NCI-H748 treated with DMSO at 0.1 percent for 48 hours (cell line): Measurements from ENCODE around the gene DGKE.
A peak's percentile ranks its signal among the peaks of the same experiment; 100 is the strongest.

Experiments used
- DNase-seq: peaks from one replicate; lab custom pipeline; 2025; lab: John Stamatoyannopoulos, UW

The DGKE gene

DNA sequence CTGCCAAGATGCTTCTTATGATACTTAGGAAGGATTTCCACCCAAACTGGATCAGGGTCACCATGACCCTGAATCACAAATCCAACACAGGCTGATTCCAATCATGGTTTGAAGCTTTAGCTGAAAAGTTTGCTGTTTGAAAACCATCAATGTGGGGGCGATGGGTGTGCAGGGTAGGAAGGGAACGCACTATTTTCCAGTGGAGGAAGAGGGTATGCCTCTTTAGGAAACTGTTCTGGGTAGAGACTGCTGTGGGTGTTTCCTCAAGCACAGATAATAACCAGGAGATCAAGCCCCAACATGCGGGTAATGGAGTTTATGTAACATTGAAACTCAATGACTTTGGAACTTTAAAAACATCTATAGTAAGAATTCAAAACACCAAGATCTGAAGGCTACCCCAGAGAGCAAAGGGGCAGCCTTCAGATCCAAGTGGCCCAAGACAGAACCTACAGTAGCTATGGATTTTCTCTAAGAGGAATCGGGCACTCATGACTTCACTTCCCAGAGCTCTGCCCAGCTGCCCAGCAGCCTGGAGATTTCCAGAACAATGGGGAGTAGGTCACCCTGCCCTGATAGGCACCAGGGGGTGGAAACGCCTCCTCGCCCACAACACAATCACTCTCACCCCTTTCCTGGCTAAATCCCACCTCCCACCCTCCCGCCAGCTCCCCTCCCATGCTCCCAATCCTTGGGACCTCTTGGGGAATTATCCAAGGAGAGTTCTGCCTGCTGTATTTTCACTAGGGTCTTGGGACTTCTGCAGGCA is 57.1 kb downstream of the DGKE start:
- DNase-seq: no peak

- DNase-seq: no peak
These were observed 57.8 kb downstream of the DGKE start for GRCh38 chr17:56891751-56892150.

DNA sequence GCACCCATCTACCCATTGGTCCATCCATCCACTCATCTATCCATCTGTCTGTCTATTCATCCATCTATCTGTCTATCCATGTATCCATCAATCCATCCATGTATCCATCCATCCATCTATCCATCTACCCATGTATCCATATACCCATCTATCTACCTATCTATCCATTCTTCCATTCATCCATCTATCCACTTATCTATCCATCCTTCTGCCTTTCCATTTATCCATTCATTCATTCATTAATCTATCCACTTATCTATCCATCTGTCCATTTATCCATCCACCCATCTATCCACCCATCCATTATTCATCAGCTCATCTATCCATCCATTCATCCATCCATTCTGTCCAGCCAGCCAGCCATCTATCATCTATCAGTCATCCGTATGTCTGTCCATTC is 58.4 kb downstream of the DGKE start:
- no peak for DNase-seq

DNA sequence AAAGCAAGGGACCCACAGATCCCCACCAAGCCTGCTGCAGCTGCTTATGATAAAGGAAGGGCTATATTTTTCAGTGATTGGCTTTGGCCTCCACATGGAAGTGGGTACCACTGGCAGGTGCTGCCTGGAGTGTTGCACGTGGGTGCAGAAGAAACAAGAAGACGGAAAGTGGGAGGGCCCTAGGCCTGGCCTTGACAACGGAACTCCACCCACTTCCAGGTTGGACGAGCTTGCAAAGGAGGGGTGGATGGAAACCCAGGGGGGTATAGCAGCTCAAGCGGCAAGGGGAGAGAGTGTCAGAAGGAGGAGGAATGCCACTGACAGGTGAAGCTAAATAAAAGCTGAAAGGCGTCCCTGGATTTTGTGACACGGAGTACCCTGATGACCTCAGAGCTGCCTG is 59.6 kb downstream of the DGKE start:
- no peak for DNase-seq

DNA sequence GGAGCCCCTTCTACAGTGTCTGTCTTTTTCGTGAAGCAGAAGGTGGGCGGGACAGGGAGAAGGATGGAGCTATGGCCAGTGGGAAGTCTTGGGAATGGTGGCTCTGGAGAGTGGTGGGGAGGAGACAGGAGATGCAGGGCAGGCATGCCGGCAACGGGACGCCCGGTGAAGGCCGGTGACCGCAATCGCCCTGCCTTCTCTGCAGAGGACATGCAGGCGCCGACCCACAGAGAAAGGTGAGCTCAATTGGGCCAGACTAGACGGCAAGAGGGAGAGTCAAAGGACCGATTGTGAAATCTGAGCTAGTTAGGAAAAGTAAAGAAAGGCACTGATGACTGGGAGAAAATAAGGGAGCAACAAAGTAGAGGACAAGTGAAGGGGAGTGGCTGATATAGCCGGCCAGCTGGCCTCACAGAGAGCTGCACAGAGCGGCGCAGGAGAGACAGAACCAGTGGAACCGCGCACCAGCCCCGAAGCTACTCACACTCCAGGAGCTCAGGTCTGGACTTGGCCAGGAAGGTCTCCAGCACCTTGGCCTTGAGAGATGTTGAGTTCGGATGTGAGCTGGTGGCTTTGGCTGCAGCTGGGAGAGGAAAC is 61.0 kb downstream of the DGKE start:
- DNase-seq: no peak

DNA sequence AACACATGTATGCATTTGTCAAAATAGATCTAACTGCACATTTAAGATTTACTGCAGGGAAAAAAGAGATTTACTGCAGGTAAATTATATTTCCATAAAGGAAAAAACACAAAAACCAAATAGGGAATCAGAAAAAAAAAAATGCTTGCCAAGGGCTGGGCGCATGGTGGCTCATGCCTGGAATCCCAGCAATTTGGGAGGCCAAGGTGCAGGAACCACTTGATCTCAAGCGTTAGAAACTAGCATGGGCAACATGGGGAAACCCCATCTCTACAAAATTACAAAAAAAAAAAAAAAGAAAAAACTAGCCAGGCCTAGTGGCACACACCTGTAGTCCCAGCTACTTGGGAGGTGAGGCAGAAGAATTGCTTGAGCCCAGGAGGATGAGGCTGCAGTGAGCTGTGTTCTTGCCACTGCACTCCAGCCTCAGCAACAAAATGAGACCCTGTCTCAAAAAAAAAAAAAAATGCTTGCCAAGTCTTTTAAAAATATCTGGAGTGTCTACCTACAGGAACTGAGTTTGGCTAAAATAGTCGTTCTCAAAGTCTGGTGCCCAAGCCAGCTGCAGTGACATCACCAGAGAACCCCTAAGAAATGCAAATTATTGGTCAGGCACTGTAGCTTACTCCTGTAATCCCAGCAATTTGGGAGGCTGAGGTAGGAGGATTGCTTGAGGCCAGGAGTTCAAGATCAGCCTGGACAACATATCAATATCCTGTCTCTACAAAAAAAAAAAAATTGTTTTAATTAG is 62.4 kb downstream of the DGKE start:
- DNase-seq: no peak

DNA sequence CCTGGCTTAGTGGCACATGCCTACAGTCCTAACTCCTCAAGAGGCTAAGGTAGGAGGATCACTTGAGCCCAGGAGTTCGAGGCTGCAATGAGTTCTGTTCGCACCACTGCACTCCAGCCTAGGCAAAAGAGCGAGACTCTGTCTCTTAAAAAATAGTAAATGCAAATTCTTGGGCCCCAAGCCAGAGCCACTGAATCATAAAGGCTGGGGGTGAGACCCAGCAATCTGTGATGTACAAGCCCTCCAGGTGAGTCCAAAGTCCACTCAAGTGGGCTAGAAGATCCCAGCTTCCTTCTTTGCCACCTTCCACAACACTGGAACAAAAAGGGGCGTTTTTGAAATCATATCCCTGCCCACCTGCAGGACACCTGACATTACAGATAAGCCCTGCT is 63.0 kb downstream of the DGKE start:
- no peak for DNase-seq

GRCh38 chr17:56897646-56898424 is 63.9 kb downstream of the DGKE start:
- no peak for DNase-seq

DNA sequence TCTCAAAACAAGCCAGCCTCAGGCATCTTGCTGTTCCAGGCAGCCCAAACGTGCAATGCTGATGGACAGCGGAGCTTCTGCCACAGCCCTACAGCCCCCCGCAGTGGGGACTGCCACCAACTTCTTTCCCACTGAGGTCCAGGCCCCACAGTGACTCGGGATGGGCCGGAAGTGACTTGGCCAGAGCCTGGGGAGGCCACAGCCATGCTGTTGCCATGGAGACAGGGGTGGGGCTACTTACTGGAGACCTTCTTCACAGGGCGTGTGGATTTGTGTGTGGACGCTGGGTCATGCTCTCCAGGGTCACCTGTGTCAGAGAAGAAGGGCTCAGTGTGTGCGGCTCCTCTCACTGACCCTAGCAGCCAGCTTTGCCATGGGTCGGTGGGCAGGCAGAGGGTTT is 64.9 kb downstream of the DGKE start:
- no peak for DNase-seq

- DNase-seq: no peak
These were observed 65.5 kb downstream of the DGKE start for GRCh38 chr17:56899403-56899802.

GRCh38 chr17:56902348-56902747 is 68.4 kb downstream of the DGKE start:
- no peak for DNase-seq

- no peak for DNase-seq
These were observed 69.6 kb downstream of the DGKE start for GRCh38 chr17:56903560-56903959.

GRCh38 chr17:56908001-56908542 is 74.1 kb downstream of the DGKE start:
- DNase-seq: no peak

- DNase-seq: no peak
These were observed 76.0 kb downstream of the DGKE start for GRCh38 chr17:56909742-56910508.

- DNase-seq: no peak
These were observed 76.7 kb downstream of the DGKE start for GRCh38 chr17:56910509-56911235.

GRCh38 chr17:56912105-56912999 is 78.4 kb downstream of the DGKE start:
- DNase-seq: no peak

DNA sequence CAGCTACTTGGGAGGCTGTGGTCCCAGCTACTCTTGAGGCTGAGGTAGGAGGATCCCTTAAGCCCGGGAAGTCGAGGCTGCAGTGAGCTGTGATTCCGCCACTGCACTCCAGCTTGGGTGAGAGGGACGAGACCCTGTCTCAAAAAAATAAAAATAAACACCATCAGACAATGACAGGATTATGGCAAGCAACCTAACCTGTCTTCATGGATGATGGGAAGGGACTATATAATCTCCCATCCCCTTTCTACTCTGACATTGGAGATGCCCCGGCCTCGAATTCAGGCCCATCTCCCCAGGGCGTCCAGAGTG is 79.0 kb downstream of the DGKE start:
- DNase-seq: no peak

DNA sequence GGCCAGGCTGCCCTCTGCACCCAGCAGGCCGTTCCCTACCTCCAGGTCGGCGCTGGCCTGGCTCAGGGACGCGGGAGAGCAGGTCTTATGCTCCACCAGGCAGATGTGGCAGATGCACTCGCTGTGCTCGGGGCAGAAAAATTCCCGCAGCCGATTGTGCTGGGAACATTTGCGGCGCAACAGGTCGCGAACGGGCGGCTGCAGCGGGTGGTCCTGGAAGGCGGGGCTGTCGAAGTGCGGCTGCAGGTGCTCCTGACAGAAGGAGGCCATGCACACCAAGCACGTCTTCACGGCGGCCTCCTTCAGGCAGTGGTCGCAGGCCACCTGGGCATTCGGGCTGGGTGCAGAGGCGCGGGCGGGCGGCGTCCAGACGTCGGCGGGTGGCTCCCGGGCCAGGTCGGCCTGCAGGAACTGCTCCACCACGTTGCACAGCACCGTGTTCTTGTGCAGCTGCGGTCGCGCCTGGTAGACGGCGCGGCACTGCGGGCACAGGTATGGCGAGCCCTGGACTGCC is 79.5 kb downstream of the DGKE start:
- DNase-seq: peak; percentile 68

- peak; percentile 68 for DNase-seq
These were observed 80.1 kb downstream of the DGKE start, which contains the start of gene TRIM25 for GRCh38 chr17:56913867-56914580. Gene TRIM25, minus strand, starts transcription at chr17:56914049. Its CDS starts 61 bp downstream, at chr17:56913988.
